Muscle of arm (tissue), 12 donors: ENCODE data around the gene OR5H15. TPM values are rescaled to one million over a fixed set of nuclear protein-coding genes. Genes with fewer than 3 reads are reported as not detected.

Experiments
- polyA plus RNA-seq, 12 donors: library from polyadenylated mRNA; unstranded; fragments of 120-200 nt; gene quantifications; one replicate each; pipeline ENCODE4 v1.2.1, GENCODE V29; 2013; ENCODE audit not compliant: insufficient read length in 12 of 12

The OR5H15 gene
- polyA plus RNA-seq, 12 donors = not detected

Other genes starting within 250 kb of the OR5H15 start
- gene RIOX2, start 194.3 kb upstream of the OR5H15 start, polyA plus RNA-seq = 10 to 100 TPM in 11 of 12 donors, not detected in 1; 36.3 to 53.7 (median 45.6) TPM
- not detected for gene GABRR3, start 131.4 kb upstream of the OR5H15 start, polyA plus RNA-seq
- gene OR5AC2, start 79.5 kb upstream of the OR5H15 start, polyA plus RNA-seq = not detected
- under 1 TPM in 2 of 12 donors, not detected in 10; 0.03 to 0.11 TPM for gene OR5H1, start 36.0 kb upstream of the OR5H15 start, polyA plus RNA-seq
- under 1 TPM in 1 of 12 donors, not detected in 11; 0.03 TPM for gene OR5H14, start 19.2 kb upstream of the OR5H15 start, polyA plus RNA-seq
- not detected for gene OR5H6, start 97.5 kb downstream of the OR5H15 start, polyA plus RNA-seq
- gene OR5H2, start 115.8 kb downstream of the OR5H15 start, polyA plus RNA-seq = not detected
- not detected for gene OR5K4, start 187.2 kb downstream of the OR5H15 start, polyA plus RNA-seq
- gene OR5K3, start 224.0 kb downstream of the OR5H15 start, polyA plus RNA-seq = not detected